Transverse colon (tissue), 4 donors: ENCODE data around the gene MZB1. TPM values are rescaled to one million over a fixed set of nuclear protein-coding genes. Genes with fewer than 3 reads are reported as not detected.
A peak's percentile ranks its signal among the peaks of the same experiment; 100 is the strongest.

Experiments
- DNase-seq: peaks from one replicate; pipeline ENCODE4 v3.0.0-alpha.2; 2019
- H3K27ac ChIP-seq, 4 donors: fragments of 200-600 bp; sonication (generic); 2 replicates each; pipeline ENCODE4 v1.5.1; 2016 to 2018; ENCODE audit warnings: inconsistent platforms in 4 of 4
- H3K27me3 ChIP-seq: fragments of 200-600 bp; sonication (generic); 2 replicates; pipeline ENCODE4 v1.5.1; 2017; ENCODE audit warnings: inconsistent platforms
- H3K36me3 ChIP-seq, 4 donors: fragments of 200-600 bp; sonication (generic); 2 replicates each; pipeline ENCODE4 v1.5.1; 2017 to 2019; ENCODE audit warnings: inconsistent platforms in 4 of 4
- H3K4me1 ChIP-seq, 4 donors: fragments of 200-600 bp; sonication (generic); 2 replicates each; pipeline ENCODE4 v1.5.1; 2017 to 2020; ENCODE audit warnings: inconsistent platforms in 4 of 4
- H3K4me3 ChIP-seq, 4 donors: fragments of 200-600 bp; sonication (generic); 1 replicate in 1 of 4; 2 replicates in 3 of 4; pipeline versions ENCODE4 v1.5.1 to v1.6.1; 2017 to 2019; ENCODE audit warnings: inconsistent platforms in 4 of 4
- H3K9me3 ChIP-seq, 2 donors: fragments of 200-600 bp; sonication (generic); 2 replicates each; pipeline ENCODE4 v1.5.1; 2017 to 2019; ENCODE audit warnings: inconsistent platforms in 2 of 2
- EP300 ChIP-seq: sonication (generic); formaldehyde crosslinking; IDR thresholded peaks from one replicate; pipeline ENCODE4 v1.6.1; 2017; ENCODE audit warnings: antibody characterized with exemption, low read depth
- POLR2A ChIP-seq: fragments of 450-650 bp; IDR thresholded peaks from one replicate; pipeline ENCODE4 v1.6.1; 2016; ENCODE audit warnings: antibody characterized with exemption, mild to moderate bottlenecking, moderate library complexity
- POLR2AphosphoS5 ChIP-seq, 3 donors: sonication (generic); formaldehyde crosslinking; IDR thresholded peaks; one replicate each; pipeline ENCODE4 v1.6.1; 2016; ENCODE audit warnings: antibody characterized with exemption in 3 of 3
- WGBS, 2 donors: methylation state at CpG; one replicate each; pipeline ENCODE4 v1.1.5; 2018; ENCODE audit warnings: low coverage in 1 of 2; 5-methylcytosine and 5-hydroxymethylcytosine counted together
- in situ Hi-C, 4 donors: fragments of 200-750 bp; cut with MboI; loops; one replicate each; pipeline versions ENCODE4 v1.15.0 to v1.15.1; 2017; ENCODE audit warnings: low sequenced_read_pairs in 3 of 4, low pct_ligation_motif_present in 1 of 4, low pct_unique_long_range_greater_than_20kb in 1 of 4
- intact Hi-C: fragments of 100-400 bp; cut with DNase I; formaldehyde crosslinking; loops from one replicate; pipeline ENCODE4 v1.15.1; 2023; ENCODE audit warnings: low total_unique reads
- total RNA-seq, 4 donors: library from RNA; depleted of rRNA; stranded (reverse); fragments of >200 nt; gene quantifications; one replicate each; pipeline ENCODE4 v1.1.0, GENCODE V29; 2016
- TF ChIP-seq, protein P1 (sequence below), 5 experiments: fragments of 200-600 bp in 3 of 5; fragments of 450-650 bp in 2 of 5; sonication (generic) in 3 of 5; IDR thresholded peaks; 1 replicate in 2 of 5; 2 replicates in 3 of 5; pipeline ENCODE4 v1.5.1; 2016 to 2017; ENCODE audit warnings: antibody characterized with exemption in 5 of 5, inconsistent platforms in 3 of 5, mild to moderate bottlenecking in 2 of 5, moderate library complexity in 1 of 5

The MZB1 gene
- total RNA-seq, 4 donors from 2014 or later = 4.0 to 39.2 TPM; not detected in 2

DNA sequence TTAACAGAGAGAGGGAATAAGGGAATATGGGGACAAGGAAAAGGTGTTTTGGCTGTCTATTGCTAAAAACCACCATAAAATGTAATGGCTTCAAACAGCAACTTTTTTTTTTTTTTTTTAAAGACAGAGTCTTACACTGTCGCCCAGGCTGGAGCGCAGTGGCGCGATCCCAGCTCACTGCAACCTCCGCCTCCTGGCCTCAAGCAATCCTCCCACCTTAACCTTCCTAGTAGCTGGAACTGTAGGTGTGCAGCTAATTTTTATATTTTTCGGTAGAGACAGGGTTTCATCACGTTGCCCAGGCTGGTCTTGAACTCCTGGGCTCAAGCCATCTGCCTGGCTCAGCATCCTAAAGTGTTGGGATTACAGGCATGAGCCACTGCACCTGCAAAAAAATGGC lies 18.5 kb upstream of the MZB1 start:
- H3K27ac ChIP-seq = no peak overlapping the region
- WGBS, 2 donors = 90 to 94% methylated on average over 7 of the region's 7 CpGs
- no peak for TF ChIP-seq POLR2AphosphoS5 (IDR thresholded peaks at IDR 0.05)
- TF ChIP-seq POLR2A = no peak
- TF ChIP-seq, protein P1, sequence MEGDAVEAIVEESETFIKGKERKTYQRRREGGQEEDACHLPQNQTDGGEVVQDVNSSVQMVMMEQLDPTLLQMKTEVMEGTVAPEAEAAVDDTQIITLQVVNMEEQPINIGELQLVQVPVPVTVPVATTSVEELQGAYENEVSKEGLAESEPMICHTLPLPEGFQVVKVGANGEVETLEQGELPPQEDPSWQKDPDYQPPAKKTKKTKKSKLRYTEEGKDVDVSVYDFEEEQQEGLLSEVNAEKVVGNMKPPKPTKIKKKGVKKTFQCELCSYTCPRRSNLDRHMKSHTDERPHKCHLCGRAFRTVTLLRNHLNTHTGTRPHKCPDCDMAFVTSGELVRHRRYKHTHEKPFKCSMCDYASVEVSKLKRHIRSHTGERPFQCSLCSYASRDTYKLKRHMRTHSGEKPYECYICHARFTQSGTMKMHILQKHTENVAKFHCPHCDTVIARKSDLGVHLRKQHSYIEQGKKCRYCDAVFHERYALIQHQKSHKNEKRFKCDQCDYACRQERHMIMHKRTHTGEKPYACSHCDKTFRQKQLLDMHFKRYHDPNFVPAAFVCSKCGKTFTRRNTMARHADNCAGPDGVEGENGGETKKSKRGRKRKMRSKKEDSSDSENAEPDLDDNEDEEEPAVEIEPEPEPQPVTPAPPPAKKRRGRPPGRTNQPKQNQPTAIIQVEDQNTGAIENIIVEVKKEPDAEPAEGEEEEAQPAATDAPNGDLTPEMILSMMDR (IDR thresholded peaks at IDR 0.05) = no peak
- no peak for TF ChIP-seq EP300
- no peaks in the 10 kb centered on the region for H3K9me3 ChIP-seq
- intact Hi-C loops (no loop called here), in situ Hi-C loops (no loop called here)
- H3K36me3 ChIP-seq = no peaks in the 10 kb centered on the region
- no peak for DNase-seq
- no peaks in the 10 kb centered on the region for H3K27me3 ChIP-seq
- H3K4me3 ChIP-seq = no peak overlapping the region
- peaks cover 9 to 22% (median 14%) of the 10 kb centered on the region in 4 donors for H3K4me1 ChIP-seq

DNA sequence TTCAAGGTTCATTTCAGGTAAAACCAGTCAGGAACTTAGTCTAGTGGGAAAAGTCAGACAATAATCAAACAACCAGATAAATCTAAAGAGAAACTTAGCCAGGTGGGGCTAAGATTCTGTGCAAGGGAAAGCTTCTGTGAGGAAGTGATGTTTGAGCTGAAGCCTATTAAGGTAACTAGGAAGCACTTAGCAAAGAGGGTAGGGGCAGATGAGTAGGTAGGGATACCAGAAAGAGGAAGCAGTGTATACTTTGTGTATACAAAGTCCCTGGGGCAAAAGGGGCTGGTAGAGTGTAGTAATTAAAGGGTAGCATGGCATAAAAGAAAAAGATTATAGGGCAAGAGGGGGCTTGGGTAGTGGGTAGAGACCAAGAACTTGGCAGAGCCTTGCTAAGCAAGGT lies 17.8 kb upstream of the MZB1 start:
- in situ Hi-C loops = no loop called here
- no peak for DNase-seq
- Histone ChIP-seq H3K4me3 (no peak overlapping the region), H3K4me1 (peaks cover 10 to 25% (median 18%) of the 10 kb centered on the region in 4 donors), H3K27ac (no peak overlapping the region), H3K36me3 (no peaks in the 10 kb centered on the region), H3K9me3 (no peaks in the 10 kb centered on the region), H3K27me3 (no peaks in the 10 kb centered on the region)
- intact Hi-C loops = no loop called here
- TF ChIP-seq POLR2A = no peak
- TF ChIP-seq, protein P1 (IDR thresholded peaks at IDR 0.05) = no peak

DNA sequence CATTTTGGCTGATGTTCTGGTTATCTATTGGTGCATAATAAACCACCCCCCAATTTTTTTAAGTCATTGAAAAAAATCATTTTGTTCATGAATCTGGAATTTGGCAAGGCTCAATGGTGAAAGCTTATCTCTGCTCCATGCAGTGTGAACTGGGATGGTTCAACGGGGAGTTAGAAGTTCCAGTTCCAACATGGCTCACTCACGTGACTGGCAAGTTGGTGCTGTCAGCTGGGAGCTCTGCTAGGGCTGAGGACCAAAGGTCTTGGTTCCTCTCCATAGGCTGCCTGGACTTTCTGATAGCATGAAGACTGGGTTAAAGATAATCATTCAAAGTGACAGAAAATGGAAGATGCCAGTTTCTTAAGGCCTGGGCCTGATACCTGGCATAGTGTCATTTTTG lies 17.2 kb upstream of the MZB1 start:
- DNase-seq = no peak
- TF ChIP-seq, protein P1 (IDR thresholded peaks at IDR 0.05) = no peak
- TF ChIP-seq POLR2AphosphoS5 (IDR thresholded peaks at IDR 0.05) (no peak), EP300 (no peak), POLR2A (no peak)
- intact Hi-C loops = no loop called here
- Histone ChIP-seq H3K4me1 (peaks cover 10 to 25% (median 18%) of the 10 kb centered on the region in 4 donors), H3K27me3 (no peaks in the 10 kb centered on the region), H3K9me3 (no peaks in the 10 kb centered on the region), H3K4me3 (no peak overlapping the region), H3K36me3 (no peaks in the 10 kb centered on the region), H3K27ac (no peak overlapping the region)
- WGBS, 2 donors = 87 to 90% methylated on average over 2 of the region's 2 CpGs
- in situ Hi-C loops = no loop called here

DNA sequence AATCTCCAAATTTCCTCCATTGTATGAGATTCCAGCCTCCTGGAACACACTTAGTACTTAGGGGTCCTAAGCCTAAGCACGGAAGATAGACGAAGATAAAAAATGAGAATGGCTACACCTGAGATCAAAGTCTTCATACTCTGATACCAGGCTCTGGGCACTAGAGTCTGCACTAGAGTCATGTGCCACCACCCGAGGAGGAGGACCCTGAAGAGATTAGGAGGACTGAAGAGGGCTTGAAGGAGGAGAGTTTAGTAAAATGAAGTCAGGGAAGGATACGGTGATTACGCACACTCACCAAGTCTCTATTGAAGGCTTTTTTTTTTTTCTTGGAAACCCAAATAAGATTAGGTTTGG lies 14.7 kb upstream of the MZB1 start:
- H3K9me3 ChIP-seq = no peaks in the 10 kb centered on the region
- H3K4me1 ChIP-seq = peaks cover 5 to 16% (median 12%) of the 10 kb centered on the region in 4 donors
- intact Hi-C loops = no loop called here
- 59 to 63% methylated on average over 3 to 5 of the region's 5 CpGs for WGBS, 2 donors
- H3K36me3 ChIP-seq = no peaks in the 10 kb centered on the region
- TF ChIP-seq POLR2A (no peak), EP300 (no peak), POLR2AphosphoS5 (IDR thresholded peaks at IDR 0.05) (no peak)
- TF ChIP-seq, protein P1 (IDR thresholded peaks at IDR 0.05) = no peak
- no peaks in the 10 kb centered on the region for H3K27me3 ChIP-seq
- no peak for DNase-seq
- H3K4me3 ChIP-seq = peak overlapping the region in 3 of 4 donors; percentile 41 to 60 (median 48)
- peak overlapping the region; percentile 86 to 93 (median 90) for H3K27ac ChIP-seq
- in situ Hi-C loops = no loop called here
